ENCODE data around the gene CORO1C. TPM values are rescaled to one million over a fixed set of nuclear protein-coding genes. Genes with fewer than 3 reads are reported as not detected.
"Not testable (repeated sequence)": the region's sequence is repeated elsewhere in the genome, so short reads cannot be mapped to it uniquely, and the experiment has no call there.

CORO1C gene
- total RNA-seq, 4 donors from 2014 or later, result 100 to 273 (median 154) TPM

DNA sequence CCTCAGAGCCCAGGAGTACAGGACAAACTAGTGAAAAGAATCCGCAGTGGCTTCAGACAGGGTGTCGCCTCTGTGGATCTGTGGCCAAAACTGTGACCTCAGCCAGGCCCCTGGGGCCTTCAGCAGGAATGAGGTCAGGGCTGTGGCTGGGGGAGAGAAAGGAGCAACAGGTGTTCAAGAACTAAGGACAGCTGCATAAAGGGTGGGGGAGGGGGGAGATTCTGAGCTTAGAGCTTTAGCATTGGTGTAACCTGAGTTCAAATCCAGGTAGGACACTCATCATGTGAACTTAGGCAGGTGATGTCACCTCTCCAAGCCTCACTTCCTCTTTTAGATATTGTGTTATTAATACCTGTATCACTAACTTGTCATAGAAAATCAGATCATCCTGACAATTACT is 40.9 kb upstream of the CORO1C start:
- no peak for ATAC-seq (ENCODE audit: low FRiP score)
- DNase-seq (ENCODE audit: low spot score), result no peak
- TF ChIP-seq, protein P1, sequence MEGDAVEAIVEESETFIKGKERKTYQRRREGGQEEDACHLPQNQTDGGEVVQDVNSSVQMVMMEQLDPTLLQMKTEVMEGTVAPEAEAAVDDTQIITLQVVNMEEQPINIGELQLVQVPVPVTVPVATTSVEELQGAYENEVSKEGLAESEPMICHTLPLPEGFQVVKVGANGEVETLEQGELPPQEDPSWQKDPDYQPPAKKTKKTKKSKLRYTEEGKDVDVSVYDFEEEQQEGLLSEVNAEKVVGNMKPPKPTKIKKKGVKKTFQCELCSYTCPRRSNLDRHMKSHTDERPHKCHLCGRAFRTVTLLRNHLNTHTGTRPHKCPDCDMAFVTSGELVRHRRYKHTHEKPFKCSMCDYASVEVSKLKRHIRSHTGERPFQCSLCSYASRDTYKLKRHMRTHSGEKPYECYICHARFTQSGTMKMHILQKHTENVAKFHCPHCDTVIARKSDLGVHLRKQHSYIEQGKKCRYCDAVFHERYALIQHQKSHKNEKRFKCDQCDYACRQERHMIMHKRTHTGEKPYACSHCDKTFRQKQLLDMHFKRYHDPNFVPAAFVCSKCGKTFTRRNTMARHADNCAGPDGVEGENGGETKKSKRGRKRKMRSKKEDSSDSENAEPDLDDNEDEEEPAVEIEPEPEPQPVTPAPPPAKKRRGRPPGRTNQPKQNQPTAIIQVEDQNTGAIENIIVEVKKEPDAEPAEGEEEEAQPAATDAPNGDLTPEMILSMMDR (IDR thresholded peaks at IDR 0.05), result no peak

DNA sequence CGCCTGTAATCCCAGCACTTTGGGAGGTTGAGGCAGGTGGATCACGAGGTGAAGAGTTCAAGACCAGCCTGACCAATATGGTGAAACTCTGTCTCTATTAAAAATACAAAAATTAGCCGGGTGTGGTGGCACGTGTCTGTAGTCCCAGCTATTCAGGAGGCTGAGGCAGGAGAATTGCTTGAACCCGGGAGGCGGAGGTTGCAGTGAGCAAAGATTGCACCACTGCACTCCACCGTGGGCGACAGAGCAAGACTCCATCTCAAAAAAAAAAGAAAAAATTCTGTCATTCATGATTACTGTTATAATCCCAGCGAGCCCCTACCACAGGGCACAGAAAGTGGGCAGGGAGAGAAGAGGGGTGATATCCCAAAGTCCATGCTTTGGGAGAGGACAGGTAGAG is 40.5 kb upstream of the CORO1C start:
- not testable (repeated sequence) for DNase-seq (ENCODE audit: low spot score); ATAC-seq (ENCODE audit: low FRiP score)

DNA sequence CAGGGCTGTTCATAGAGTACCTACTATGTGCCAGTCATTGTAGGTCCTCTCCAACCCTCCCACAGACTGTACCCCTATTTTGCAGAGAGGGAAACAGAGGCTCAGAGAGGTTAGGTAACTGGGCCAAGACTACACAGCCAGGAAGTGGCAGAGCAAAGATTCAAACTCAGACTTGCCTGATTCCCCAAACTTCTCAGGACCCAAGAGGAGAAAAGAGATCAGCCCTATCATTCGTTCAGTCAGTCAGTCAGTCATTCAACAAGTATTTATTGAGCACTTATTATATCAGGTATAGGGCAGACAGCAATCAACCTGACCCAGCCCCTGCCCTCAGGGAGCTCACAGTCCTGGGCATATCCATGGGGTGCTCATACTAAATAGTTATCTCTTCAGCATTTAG is 39.6 kb upstream of the CORO1C start:
- TF ChIP-seq, protein P1 (IDR thresholded peaks at IDR 0.05), result no peak
- DNase-seq (ENCODE audit: low spot score), result no peak
- no peak for ATAC-seq (ENCODE audit: low FRiP score)

- TF ChIP-seq, protein P1 (IDR thresholded peaks at IDR 0.05), result no peak
- DNase-seq (ENCODE audit: low spot score) (no peak), ATAC-seq (ENCODE audit: low FRiP score) (no peak)
Observed at GRCh38 chr12:108770269-108770829, 39.0 kb upstream of the CORO1C start.

DNA sequence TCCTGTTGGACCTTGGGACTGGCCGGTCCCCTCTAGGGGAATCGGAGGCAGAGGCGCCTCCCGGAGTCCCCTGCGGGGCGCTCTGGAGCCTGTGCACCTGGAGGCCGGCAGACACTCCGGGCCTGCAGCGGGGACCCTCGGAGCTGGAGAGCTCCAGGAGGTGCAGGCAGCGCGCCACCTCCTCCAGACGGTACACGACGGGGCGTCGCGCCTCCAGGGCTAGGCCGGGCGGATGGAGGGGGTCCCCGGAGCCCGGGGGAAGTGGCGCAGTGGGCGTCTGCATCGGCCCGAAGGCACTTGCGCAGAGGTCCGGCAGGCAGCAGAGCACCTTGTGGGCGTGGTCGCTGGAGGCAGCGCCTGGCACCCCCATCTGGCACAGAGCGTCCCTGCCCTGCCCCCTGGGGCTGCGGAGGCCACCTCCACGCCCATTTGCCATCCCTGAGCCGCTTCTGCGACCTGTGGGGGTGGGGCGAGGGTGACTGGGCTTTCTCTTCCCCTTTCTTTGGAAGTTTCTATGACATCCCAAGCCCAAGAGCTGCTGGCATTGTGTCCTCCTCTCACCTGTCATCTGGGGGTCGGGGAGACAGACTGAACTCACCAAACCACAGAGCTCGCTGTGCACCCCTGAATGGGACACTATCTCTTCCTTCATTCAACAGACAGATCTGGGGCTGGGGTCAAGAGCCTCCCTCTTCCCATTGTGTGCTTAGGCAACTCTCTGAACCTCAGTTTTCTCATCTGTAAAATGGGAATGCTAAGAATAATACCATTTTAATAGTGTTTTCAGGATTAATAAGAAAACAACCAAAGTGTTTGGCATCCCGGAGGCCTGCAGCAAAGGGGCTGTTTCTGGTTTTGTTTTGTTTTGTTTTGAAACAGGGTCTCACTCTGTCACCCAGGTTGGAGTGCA is 37.5 kb upstream of the CORO1C start:
- DNase-seq (ENCODE audit: low spot score), result no peak
- no peak for ATAC-seq (ENCODE audit: low FRiP score)
- TF ChIP-seq, protein P1 (IDR thresholded peaks at IDR 0.05), result no peak

- ATAC-seq (ENCODE audit: low FRiP score) (no peak), DNase-seq (ENCODE audit: low spot score) (no peak)
- TF ChIP-seq, protein P1 (IDR thresholded peaks at IDR 0.05), result no peak
Observed at GRCh38 chr12:108766294-108766693, 35.0 kb upstream of the CORO1C start.

DNA sequence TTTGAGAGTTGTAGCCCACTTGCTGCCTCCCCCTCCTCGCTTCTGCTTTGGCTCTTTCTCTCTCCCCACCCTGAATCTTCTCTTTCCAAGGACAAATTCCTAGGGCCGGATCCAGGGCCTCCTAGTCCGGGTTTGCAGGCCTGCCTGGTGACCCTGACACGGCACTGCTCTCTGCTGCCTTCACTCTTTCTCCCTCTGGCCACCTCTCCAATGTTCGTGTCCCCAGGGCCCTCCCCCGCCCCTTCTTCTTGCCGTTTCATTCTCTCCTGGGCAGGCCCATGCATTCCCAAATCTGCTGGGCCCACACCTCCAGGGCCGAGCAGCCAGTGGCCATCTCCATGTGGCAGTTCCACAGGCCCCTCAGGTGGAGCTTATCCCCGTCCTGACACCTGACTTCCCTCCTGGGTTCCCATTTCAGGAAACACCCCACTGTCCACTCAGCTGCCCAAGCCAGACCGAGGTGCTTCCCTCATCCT is 34.0 kb upstream of the CORO1C start:
- ATAC-seq (ENCODE audit: low FRiP score), result no peak
- no peak for DNase-seq (ENCODE audit: low spot score)

More for the DNA sequence above, 34.0 kb upstream of the CORO1C start:
- TF ChIP-seq, protein P1 (IDR thresholded peaks at IDR 0.05), result no peak

All from omental fat pad (tissue), 4 donors.